ENCODE data around the gene ATP8B1.

DNA sequence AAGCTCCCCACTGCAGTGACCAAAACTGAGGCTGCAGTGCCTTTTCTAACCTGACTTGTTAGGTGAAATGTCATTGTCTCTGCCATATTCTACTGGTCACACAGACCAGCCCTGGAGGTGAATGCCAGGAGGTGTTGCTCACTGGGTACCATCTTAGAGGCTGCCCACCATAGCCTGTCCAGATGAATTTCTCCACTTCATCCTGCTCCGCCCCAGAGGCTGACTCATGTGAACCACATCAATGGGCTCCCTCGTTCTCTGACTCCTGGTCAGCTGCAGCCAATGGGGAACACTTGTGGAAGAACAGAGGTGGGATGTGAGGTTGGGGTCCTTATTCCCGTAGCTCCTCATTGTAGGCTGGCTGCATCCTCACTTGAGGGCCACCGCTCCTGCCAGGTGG lies 178.1 kb downstream of the ATP8B1 start:
- TF ChIP-seq, protein P1, sequence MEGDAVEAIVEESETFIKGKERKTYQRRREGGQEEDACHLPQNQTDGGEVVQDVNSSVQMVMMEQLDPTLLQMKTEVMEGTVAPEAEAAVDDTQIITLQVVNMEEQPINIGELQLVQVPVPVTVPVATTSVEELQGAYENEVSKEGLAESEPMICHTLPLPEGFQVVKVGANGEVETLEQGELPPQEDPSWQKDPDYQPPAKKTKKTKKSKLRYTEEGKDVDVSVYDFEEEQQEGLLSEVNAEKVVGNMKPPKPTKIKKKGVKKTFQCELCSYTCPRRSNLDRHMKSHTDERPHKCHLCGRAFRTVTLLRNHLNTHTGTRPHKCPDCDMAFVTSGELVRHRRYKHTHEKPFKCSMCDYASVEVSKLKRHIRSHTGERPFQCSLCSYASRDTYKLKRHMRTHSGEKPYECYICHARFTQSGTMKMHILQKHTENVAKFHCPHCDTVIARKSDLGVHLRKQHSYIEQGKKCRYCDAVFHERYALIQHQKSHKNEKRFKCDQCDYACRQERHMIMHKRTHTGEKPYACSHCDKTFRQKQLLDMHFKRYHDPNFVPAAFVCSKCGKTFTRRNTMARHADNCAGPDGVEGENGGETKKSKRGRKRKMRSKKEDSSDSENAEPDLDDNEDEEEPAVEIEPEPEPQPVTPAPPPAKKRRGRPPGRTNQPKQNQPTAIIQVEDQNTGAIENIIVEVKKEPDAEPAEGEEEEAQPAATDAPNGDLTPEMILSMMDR (IDR thresholded peaks at IDR 0.05): no peak
- TF ChIP-seq EZH2 (IDR thresholded peaks at IDR 0.05) (no peak), EZH2phosphoT487 (IDR thresholded peaks at IDR 0.05) (no peak)
